ENCODE measurements around the gene RPL32. TPM values are rescaled to one million over a fixed set of nuclear protein-coding genes. Genes with fewer than 3 reads are reported as not detected.
A peak's percentile ranks its signal among the peaks of the same experiment; 100 is the strongest.

RPL32 gene
- total and polyA plus RNA-seq, 2 of the 4 experiments (the other 2 are of a cell fraction), result 566 to 1,856 TPM

GRCh38 chr3:12810961-12811360 is 30.4 kb downstream of the RPL32 start:
- ChIA-PET POLR2A (ENCODE audit: unreplicated experiment) (interaction anchor here (0.5 to 1.1 kb wide), 2 partner anchors 15 to 131 kb away, joined by 5 to 6 read pairs; partner anchors contain the start of gene CAND2), CTCF (interaction anchor here (0.8 to 1.5 kb wide), 5 partner anchors 12 to 23 kb away, joined by 3 to 7 read pairs (median 5); partner anchors contain the start of gene CAND2)
- Histone ChIP-seq H2AFZ (replicated peaks; ENCODE audit: low read length, poor library complexity) (no peak overlapping the region), H4K5ac (ENCODE audit: low read depth, low read length) (no peak overlapping the region), H4K8ac (ENCODE audit: low read depth in 2 of 2, low read length in 2 of 2) (peak overlapping the region in 1 of 2 experiments; percentile 87; a peak in 1 of 4 replicates), H2BK15ac (ENCODE audit: low read depth, low read length) (no peak overlapping the region), H2AK5ac (ENCODE audit: low read depth, low read length) (no peak overlapping the region), H3K27ac (ENCODE audit: insufficient read depth, low read length) (no peak overlapping the region), H2BK120ac (ENCODE audit: low read depth, low read length) (no peak overlapping the region), H4K91ac (ENCODE audit: insufficient read depth, low read depth, low read length) (no peak overlapping the region), H2BK20ac (ENCODE audit: low read depth, low read length) (no peak overlapping the region), H3K4me3 (ENCODE audit: insufficient read depth, low read depth, low read length) (no peak overlapping the region), H3K18ac (ENCODE audit: low read depth, low read length) (no peak overlapping the region), H3K4ac (ENCODE audit: low read depth, low read length) (no peak overlapping the region), H3K56ac (ENCODE audit: extremely low read depth, insufficient read depth, low read length) (no peak overlapping the region), H3K36me3 (ENCODE audit: control insufficient read depth, insufficient read depth, low read length) (peaks cover 26% of the 10 kb centered on the region; the same call in 1 of the 2 replicates), H3K4me1 (ENCODE audit: control insufficient read depth, insufficient read depth, low read length) (peaks cover 2% of the 10 kb centered on the region; the same call in 1 of the 2 replicates), H3K9me3 (ENCODE audit: control insufficient read depth, insufficient read depth, low read length) (no peaks in the 10 kb centered on the region), H3K79me1 (ENCODE audit: low read depth in 1 of 2, low read length in 2 of 2) (no peaks in the 10 kb centered on the region), H3K27me3 (ENCODE audit: control insufficient read depth, insufficient read depth, low read length) (no peaks in the 10 kb centered on the region), H3K14ac (replicated peaks; ENCODE audit: low read depth, low read length) (no peak overlapping the region), H3K9ac (ENCODE audit: low read depth, low read length) (no peak overlapping the region), H3K23ac (ENCODE audit: low read depth, low read length) (no peak overlapping the region), H2BK5ac (ENCODE audit: low read depth, low read length, poor library complexity, severe bottlenecking) (no peak overlapping the region), H3K4me2 (ENCODE audit: low read depth, low read length) (no peak overlapping the region), H4K20me1 (ENCODE audit: insufficient read depth, low read length) (no peaks in the 10 kb centered on the region), H2AK9ac (replicated peaks; ENCODE audit: low read depth, low read length, poor library complexity) (no peak overlapping the region), H3K9me1 (ENCODE audit: insufficient read depth, low read length) (no peaks in the 10 kb centered on the region)
- intact Hi-C loops (cut with micrococcal nuclease), result loop anchor here (1.0 to 2.0 kb wide), 2 partner anchors 105 to 254 kb away; partner anchors contain the start of gene MKRN2
- in situ Hi-C loops (cut with MboI; ENCODE audit: low sequenced_read_pairs), result no loop called here
- BruUV-seq (replicated peaks), result no TSS peak
- TF ChIP-seq ELK1 (IDR thresholded peaks at IDR 0.05; ENCODE audit: borderline replicate concordance, low read depth, low read length), result no peak
- TF ChIP-seq SMC3 (IDR thresholded peaks at IDR 0.05; ENCODE audit: low read depth, low read length), result no peak
- dilution Hi-C loops (cut with HindIII; ENCODE audit: low sequenced_read_pairs, unreplicated experiment), result no loop called here
- no peak for DNase-seq
- no CpG with 5 or more reads among the region's 5 CpGs for WGBS, 2 experiments (ENCODE audit: extremely low coverage in 2 of 2, insufficient read length in 1 of 2)
- no peak for ATAC-seq (ENCODE audit: low read depth)
